Measurements from ENCODE around the gene IGFL2.
"Not testable (repeated sequence)": the region's sequence is repeated elsewhere in the genome, so short reads cannot be mapped to it uniquely, and the experiment has no call there.

The IGFL2 gene

DNA sequence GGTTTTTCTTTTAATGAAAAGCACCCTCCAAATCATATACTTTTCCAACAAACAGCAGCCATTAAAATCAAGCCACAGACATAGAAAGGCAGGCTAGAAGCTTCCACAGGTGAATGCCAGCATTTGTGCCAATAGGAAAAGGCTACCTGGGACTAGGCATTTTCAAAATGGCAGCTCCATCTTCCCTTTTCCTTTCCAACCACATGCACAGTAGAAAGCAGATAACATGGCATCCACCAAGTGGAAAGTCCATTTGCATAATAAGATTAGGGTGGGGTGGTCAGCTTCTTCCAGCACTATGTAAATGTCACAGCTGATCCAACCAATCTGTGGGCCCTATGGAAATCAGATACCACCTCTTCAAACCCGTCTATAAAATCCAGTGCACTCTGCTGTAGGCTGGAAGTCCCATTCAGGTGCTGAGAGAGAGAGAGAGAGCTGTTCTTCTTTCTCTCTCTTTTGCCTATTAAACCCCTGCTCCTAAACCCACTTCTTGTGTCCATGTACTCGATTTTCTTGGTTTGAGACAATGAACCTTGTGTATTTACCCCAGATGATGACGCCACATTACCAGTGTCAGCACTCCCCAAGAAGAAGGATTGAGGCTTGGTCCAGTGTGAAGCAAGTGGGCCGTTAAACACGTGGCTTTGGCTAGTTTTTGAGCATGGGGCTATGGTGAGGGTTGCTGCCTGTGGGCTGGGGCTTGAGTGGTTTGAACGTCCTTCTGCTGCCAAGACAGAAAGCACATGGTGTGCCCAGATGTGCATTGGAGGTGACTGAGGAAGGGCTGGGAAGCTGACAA lies 57.3 kb downstream of the IGFL2 start:
- no peak for DNase-seq (ENCODE audit: low read depth, low spot score)
- H3K9me3 ChIP-seq (ENCODE audit: low read depth, low read length) = no peaks in the 10 kb centered on the region
- no peaks in the 10 kb centered on the region for H3K36me3 ChIP-seq (ENCODE audit: insufficient read depth, low read length)
- H3K9ac ChIP-seq (ENCODE audit: insufficient read length) = no peak overlapping the region
- TF ChIP-seq POLR2AphosphoS5 (IDR thresholded peaks at IDR 0.05; ENCODE audit: borderline replicate concordance, low read depth, low read length) (no peak), EZH2 (IDR thresholded peaks at IDR 0.05) (no peak), FOXP2 (optimal IDR thresholded peaks at IDR 0.05; ENCODE audit: control extremely low read depth, extremely low read length, insufficient read depth) (no peak)
- no peak overlapping the region for H3K27ac ChIP-seq
- no peak overlapping the region for H3K4me3 ChIP-seq

DNA sequence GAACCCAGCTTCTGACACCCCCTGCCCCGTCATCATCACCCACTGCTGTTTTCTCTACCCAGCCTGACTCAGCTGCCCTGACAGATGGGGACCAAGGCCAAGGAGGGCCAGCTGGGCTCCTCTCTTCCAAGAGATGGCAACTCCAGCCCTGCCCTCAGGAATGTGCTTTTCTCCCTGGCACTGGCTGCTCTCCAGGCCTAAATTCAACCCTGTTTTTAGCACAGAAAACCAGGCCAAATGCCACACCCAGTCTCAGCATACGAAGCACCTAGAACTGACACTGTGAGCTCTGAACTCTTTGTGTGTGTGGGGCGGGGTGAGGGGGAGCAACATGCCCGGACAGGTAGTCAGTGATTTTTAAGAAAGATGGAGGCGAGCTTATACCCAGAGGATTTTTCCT lies 58.1 kb downstream of the IGFL2 start:
- Histone ChIP-seq H3K27ac (no peak overlapping the region), H3K9me3 (ENCODE audit: low read depth, low read length) (no peaks in the 10 kb centered on the region), H3K4me3 (no peak overlapping the region), H3K9ac (ENCODE audit: insufficient read length) (no peak overlapping the region), H3K36me3 (ENCODE audit: insufficient read depth, low read length) (no peaks in the 10 kb centered on the region)
- TF ChIP-seq POLR2AphosphoS5 (IDR thresholded peaks at IDR 0.05; ENCODE audit: borderline replicate concordance, low read depth, low read length) (no peak), FOXP2 (optimal IDR thresholded peaks at IDR 0.05; ENCODE audit: control extremely low read depth, extremely low read length, insufficient read depth) (no peak), EZH2 (IDR thresholded peaks at IDR 0.05) (no peak)
- DNase-seq (ENCODE audit: low read depth, low spot score) = no peak

- H3K9me3 ChIP-seq (ENCODE audit: low read depth, low read length) = no peaks in the 10 kb centered on the region
- H3K36me3 ChIP-seq (ENCODE audit: insufficient read depth, low read length) = no peaks in the 10 kb centered on the region
- TF ChIP-seq FOXP2 (optimal IDR thresholded peaks at IDR 0.05; ENCODE audit: control extremely low read depth, extremely low read length, insufficient read depth) (no peak), EZH2 (IDR thresholded peaks at IDR 0.05) (no peak)
- no peak overlapping the region for H3K4me3 ChIP-seq
- H3K9ac ChIP-seq (ENCODE audit: insufficient read length) = no peak overlapping the region
- DNase-seq (ENCODE audit: low read depth, low spot score) = no peak
- no peak overlapping the region for H3K27ac ChIP-seq
Measured at GRCh38 chr19:46206682-46207081, 58.6 kb downstream of the IGFL2 start.

DNA sequence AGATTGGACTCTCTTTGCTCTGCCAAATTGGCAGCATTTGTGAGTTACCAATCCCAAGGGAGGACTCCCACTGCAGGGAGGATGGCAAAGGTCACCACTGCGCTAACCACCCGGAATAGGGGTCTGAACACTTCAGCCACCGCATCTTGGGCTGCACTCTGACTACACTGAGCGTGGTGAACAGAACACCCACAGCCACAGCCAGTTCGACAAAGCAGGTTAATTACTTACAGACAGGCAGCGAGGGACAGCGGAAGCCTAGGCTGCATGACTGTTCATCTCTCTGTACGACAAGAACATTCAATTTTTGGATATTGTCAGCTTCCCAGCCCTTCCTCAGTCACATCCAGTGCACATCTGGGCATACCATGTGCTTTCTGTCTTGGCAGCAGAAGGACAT lies 59.8 kb downstream of the IGFL2 start:
- H3K4me3 ChIP-seq = not testable (repeated sequence)

GRCh38 chr19:46209051-46209450 lies 61.0 kb downstream of the IGFL2 start:
- Histone ChIP-seq H3K9ac (ENCODE audit: insufficient read length) (no peak overlapping the region), H3K4me3 (no peak overlapping the region), H3K27ac (no peak overlapping the region), H3K36me3 (ENCODE audit: insufficient read depth, low read length) (no peaks in the 10 kb centered on the region), H3K9me3 (ENCODE audit: low read depth, low read length) (no peaks in the 10 kb centered on the region)
- TF ChIP-seq POLR2AphosphoS5 (IDR thresholded peaks at IDR 0.05; ENCODE audit: borderline replicate concordance, low read depth, low read length) (no peak), EZH2 (IDR thresholded peaks at IDR 0.05) (no peak), FOXP2 (optimal IDR thresholded peaks at IDR 0.05; ENCODE audit: control extremely low read depth, extremely low read length, insufficient read depth) (no peak)
- no peak for DNase-seq (ENCODE audit: low read depth, low spot score)

More for the DNA sequence above, 59.8 kb downstream of the IGFL2 start:
- not testable (repeated sequence) for DNase-seq (ENCODE audit: low read depth, low spot score); H3K9me3 ChIP-seq (ENCODE audit: low read depth, low read length); H3K9ac ChIP-seq (ENCODE audit: insufficient read length); H3K27ac ChIP-seq; H3K36me3 ChIP-seq (ENCODE audit: insufficient read depth, low read length)

GRCh38 chr19:46209472-46209871 lies 61.4 kb downstream of the IGFL2 start:
- no peak for DNase-seq (ENCODE audit: low read depth, low spot score)
- H3K4me3 ChIP-seq = no peak overlapping the region
- no peaks in the 10 kb centered on the region for H3K9me3 ChIP-seq (ENCODE audit: low read depth, low read length)
- no peaks in the 10 kb centered on the region for H3K36me3 ChIP-seq (ENCODE audit: insufficient read depth, low read length)
- no peak overlapping the region for H3K27ac ChIP-seq
- H3K9ac ChIP-seq (ENCODE audit: insufficient read length) = no peak overlapping the region
- TF ChIP-seq EZH2 (IDR thresholded peaks at IDR 0.05) = no peak
- TF ChIP-seq FOXP2 (optimal IDR thresholded peaks at IDR 0.05; ENCODE audit: control extremely low read depth, extremely low read length, insufficient read depth) = no peak
- no peak for TF ChIP-seq POLR2AphosphoS5 (IDR thresholded peaks at IDR 0.05; ENCODE audit: borderline replicate concordance, low read depth, low read length)

GRCh38 chr19:46210669-46211068 lies 62.6 kb downstream of the IGFL2 start:
- no peaks in the 10 kb centered on the region for H3K36me3 ChIP-seq (ENCODE audit: insufficient read depth, low read length)
- no peak for TF ChIP-seq FOXP2 (optimal IDR thresholded peaks at IDR 0.05; ENCODE audit: control extremely low read depth, extremely low read length, insufficient read depth)
- TF ChIP-seq EZH2 (IDR thresholded peaks at IDR 0.05) = no peak
- TF ChIP-seq POLR2AphosphoS5 (IDR thresholded peaks at IDR 0.05; ENCODE audit: borderline replicate concordance, low read depth, low read length) = no peak
- no peak for DNase-seq (ENCODE audit: low read depth, low spot score)
- no peak overlapping the region for H3K4me3 ChIP-seq
- H3K9ac ChIP-seq (ENCODE audit: insufficient read length) = no peak overlapping the region
- H3K9me3 ChIP-seq (ENCODE audit: low read depth, low read length) = no peaks in the 10 kb centered on the region
- H3K27ac ChIP-seq = no peak overlapping the region

Data from SK-N-MC (cell line).